H9 (cell line): ENCODE data around the gene ARHGEF6. TPM values are rescaled to one million over a fixed set of nuclear protein-coding genes. Genes with fewer than 3 reads are reported as not detected.

Source experiments
- DNase-seq: peaks from one replicate; pipeline ENCODE4 v3.0.0-alpha.2; 2017
- H2AFZ ChIP-seq: one replicate; pipeline ENCODE4 v1.6.1; 2013; ENCODE audit warnings: mild to moderate bottlenecking, low read length, control low read depth, moderate library complexity
- H2AK5ac ChIP-seq: 2 replicates; pipeline ENCODE4 v1.6.1; 2013; ENCODE audit warnings: low read length, control low read depth, mixed read lengths; ENCODE audit not compliant: insufficient read length
- H2BK120ac ChIP-seq: one replicate; pipeline ENCODE4 v1.6.1; 2013; ENCODE audit warnings: low read depth, mild to moderate bottlenecking, low read length, control low read depth, inconsistent platforms; ENCODE audit not compliant: poor library complexity, severe bottlenecking
- H2BK12ac ChIP-seq: 2 replicates; pipeline ENCODE4 v1.6.1; 2013; ENCODE audit warnings: low read length, control low read depth, mixed read lengths, low read depth; ENCODE audit not compliant: insufficient read length
- H2BK15ac ChIP-seq: 2 replicates; pipeline ENCODE4 v1.6.1; 2013; ENCODE audit warnings: low read depth, low read length, control low read depth
- H2BK20ac ChIP-seq: one replicate; pipeline ENCODE4 v1.6.1; 2013; ENCODE audit warnings: low read depth, mild to moderate bottlenecking, low read length, control low read depth, inconsistent platforms; ENCODE audit not compliant: poor library complexity, severe bottlenecking
- H2BK5ac ChIP-seq: 2 replicates; pipeline ENCODE4 v1.6.1; 2013; ENCODE audit warnings: low read length, control low read depth, mixed read lengths; ENCODE audit not compliant: insufficient read length
- H3K14ac ChIP-seq: 2 replicates; pipeline ENCODE4 v1.6.1; 2013; ENCODE audit warnings: low read length, control low read depth; ENCODE audit not compliant: insufficient read depth
- H3K18ac ChIP-seq: 2 replicates; pipeline ENCODE4 v1.6.1; 2013; ENCODE audit warnings: low read depth, mild to moderate bottlenecking, mixed read lengths, low read length, control low read depth; ENCODE audit not compliant: insufficient read length
- H3K23ac ChIP-seq: 2 replicates; pipeline ENCODE4 v1.6.1; 2013; ENCODE audit warnings: low read length, control low read depth, mixed read lengths, low read depth; ENCODE audit not compliant: insufficient read length
- H3K23me2 ChIP-seq: 2 replicates; pipeline ENCODE4 v1.6.1; 2013; ENCODE audit warnings: low read depth, mild to moderate bottlenecking, mixed read lengths, low read length, control low read depth; ENCODE audit not compliant: insufficient read length, poor library complexity, severe bottlenecking
- H3K27ac ChIP-seq: 2 replicates; pipeline ENCODE4 v1.5.1; 2013; ENCODE audit warnings: low read length, control low read depth, mixed read lengths, low read depth; ENCODE audit not compliant: insufficient read length
- H3K27me3 ChIP-seq: 2 replicates; pipeline ENCODE4 v1.6.1; 2013; ENCODE audit warnings: low read length, control low read depth, inconsistent platforms; ENCODE audit not compliant: insufficient read depth
- H3K4ac ChIP-seq: 2 replicates; pipeline ENCODE4 v1.6.1; 2013; ENCODE audit warnings: low read depth, mild to moderate bottlenecking, control low read depth, inconsistent platforms, low read length, moderate library complexity
- H3K4me1 ChIP-seq: 2 replicates; pipeline ENCODE4 v1.6.1; 2013; ENCODE audit warnings: low read length, control low read depth, inconsistent platforms; ENCODE audit not compliant: insufficient read depth
- H3K4me2 ChIP-seq: 2 replicates; pipeline ENCODE4 v1.6.1; 2013; ENCODE audit warnings: low read length, control low read depth, mixed read lengths; ENCODE audit not compliant: insufficient read length, insufficient read depth
- H3K56ac ChIP-seq: 2 replicates; pipeline ENCODE4 v1.6.1; 2013; ENCODE audit warnings: low read depth, mild to moderate bottlenecking, mixed read lengths, low read length, control low read depth; ENCODE audit not compliant: insufficient read length
- H3K79me1 ChIP-seq: 2 replicates; pipeline ENCODE4 v1.6.1; 2013; ENCODE audit warnings: low read depth, mild to moderate bottlenecking, moderate library complexity, low read length, control low read depth, inconsistent platforms; ENCODE audit not compliant: insufficient read depth, poor library complexity, severe bottlenecking
- H3K79me2 ChIP-seq: 2 replicates; pipeline ENCODE4 v1.6.1; 2013; ENCODE audit warnings: low read length, control low read depth, inconsistent platforms; ENCODE audit not compliant: insufficient read depth
- H3K9ac ChIP-seq: 2 replicates; pipeline ENCODE4 v1.6.1; 2013; ENCODE audit warnings: low read length, control low read depth, mixed read lengths; ENCODE audit not compliant: insufficient read length; ENCODE audit errors: extremely low read depth
- H3K9me3 ChIP-seq: one replicate; pipeline ENCODE4 v1.6.1; 2013; ENCODE audit warnings: low read depth, low read length, inconsistent platforms; ENCODE audit not compliant: control insufficient read depth
- H3T11ph ChIP-seq: one replicate; pipeline ENCODE4 v1.6.1; 2013; ENCODE audit warnings: mild to moderate bottlenecking, low read length, control low read depth, inconsistent platforms
- H4K20me1 ChIP-seq: one replicate; pipeline ENCODE4 v1.6.1; 2013; ENCODE audit not compliant: control insufficient read depth, insufficient read length, insufficient read depth
- H4K5ac ChIP-seq: 2 replicates; pipeline ENCODE4 v1.6.1; 2013; ENCODE audit warnings: low read depth, mild to moderate bottlenecking, mixed read lengths, low read length, control low read depth; ENCODE audit not compliant: insufficient read length
- H4K8ac ChIP-seq: replicated peaks from 2 replicates; pipeline ENCODE4 v1.6.1; 2013; ENCODE audit warnings: low read length, control low read depth, mixed read lengths, low read depth; ENCODE audit not compliant: insufficient read length
- H4K91ac ChIP-seq: 2 replicates; pipeline ENCODE4 v1.6.1; 2013; ENCODE audit warnings: low read depth, mild to moderate bottlenecking, moderate library complexity, mixed read lengths, low read length, control low read depth; ENCODE audit not compliant: insufficient read length
- H3K27ac Mint-ChIP-seq, 3 experiments: 2 replicates in 2 of 3; 3 replicates in 1 of 3; pipeline ENCODE4 v1.8.0; 2020 to 2021; ENCODE audit warnings: mixed read lengths in 3 of 3, mild to moderate bottlenecking in 1 of 3, moderate library complexity in 1 of 3
- H3K27me3 Mint-ChIP-seq: 2 replicates; pipeline ENCODE4 v1.8.0; 2021; ENCODE audit warnings: low read depth, mild to moderate bottlenecking, moderate library complexity, mixed read lengths
- H3K36me3 Mint-ChIP-seq, 3 experiments: 2 replicates in 2 of 3; 3 replicates in 1 of 3; pipeline ENCODE4 v1.8.0; 2020 to 2021; ENCODE audit warnings: low read depth in 3 of 3, mixed read lengths in 3 of 3; ENCODE audit not compliant: insufficient read depth in 1 of 3
- H3K4me1 Mint-ChIP-seq, 2 experiments: 2 replicates each; pipeline ENCODE4 v1.8.0; 2020; ENCODE audit warnings: mixed read lengths in 2 of 2
- H3K4me3 Mint-ChIP-seq, 2 experiments: 2 replicates in 1 of 2; 3 replicates in 1 of 2; pipeline ENCODE4 v1.8.0; 2020 to 2021; ENCODE audit warnings: mild to moderate bottlenecking in 2 of 2, mixed read lengths in 2 of 2, moderate library complexity in 1 of 2
- H3K9me3 Mint-ChIP-seq, 2 experiments: 2 replicates in 1 of 2; 3 replicates in 1 of 2; pipeline ENCODE4 v1.8.0; 2020; ENCODE audit warnings: mild to moderate bottlenecking in 2 of 2, mixed read lengths in 2 of 2, moderate library complexity in 1 of 2
- CTCF ChIP-seq: fragments of 200-600 bp; sonication (generic); conservative IDR thresholded peaks from 3 replicates; pipeline ENCODE4 v1.8.0; 2021; ENCODE audit warnings: antibody characterized with exemption, mild to moderate bottlenecking
- WGBS: extraction: QIAGEN DNeasy Blood & Tissue Kit; methylation state at CpG from one replicate; pipeline ENCODE4 v1.1.7; 2013; ENCODE audit warnings: missing lambda C conversion rate, low lambda C conversion rate, mixed read lengths; ENCODE audit not compliant: insufficient read length; ENCODE audit errors: extremely low coverage; 5-methylcytosine and 5-hydroxymethylcytosine counted together
- total RNA-seq: library from RNA; stranded (reverse); gene quantifications from 2 replicates; pipeline ENCODE4 v1.2.1, GENCODE V29; 2021

Gene ARHGEF6
- total RNA-seq, 1 experiment from 2014 or later: 3.6 TPM

- H3K18ac ChIP-seq: no peak overlapping the region
- no CpG with 5 or more reads among the region's 5 CpGs for WGBS
Observed at GRCh38 chrX:136764206-136764605, 16.5 kb downstream of the ARHGEF6 start.

More at GRCh38 chrX:136764206-136764605, 16.5 kb downstream of the ARHGEF6 start:
- peaks cover 34% of the 10 kb centered on the region for H3K9me3 ChIP-seq
- H3K36me3 Mint-ChIP-seq: peaks cover 0 to 2% (median 0%) of the 10 kb centered on the region in 3 experiments; a peak in 2 of 7 replicates
- no peak overlapping the region for H2BK20ac ChIP-seq
- H3K4me1 Mint-ChIP-seq: peaks cover 24 to 25% of the 10 kb centered on the region in 2 experiments
- H3K9ac ChIP-seq: no peak overlapping the region
- no peak overlapping the region for H3K14ac ChIP-seq
- no peaks in the 10 kb centered on the region for H3K4me1 ChIP-seq
- no peak overlapping the region for H3K56ac ChIP-seq
- H3K9me3 Mint-ChIP-seq: peaks cover 44 to 55% of the 10 kb centered on the region in 2 experiments
- no peaks in the 10 kb centered on the region for H4K20me1 ChIP-seq
- H3K79me1 ChIP-seq: no peaks in the 10 kb centered on the region
- H3K27me3 Mint-ChIP-seq: peaks cover 12% of the 10 kb centered on the region
- H3K23me2 ChIP-seq: no peaks in the 10 kb centered on the region
- H3K4me3 Mint-ChIP-seq: no peak overlapping the region
- H4K5ac ChIP-seq: no peak overlapping the region
- no peak overlapping the region for H3K23ac ChIP-seq
- no peaks in the 10 kb centered on the region for H3K79me2 ChIP-seq
- H2BK15ac ChIP-seq: no peak overlapping the region
- no peak overlapping the region for H4K8ac ChIP-seq
- no peak overlapping the region for H3K4me2 ChIP-seq
- DNase-seq: no peak
- no peak overlapping the region for H4K91ac ChIP-seq
- no peak overlapping the region for H3K27ac Mint-ChIP-seq
- no peak overlapping the region for H3K27ac ChIP-seq
- no peak overlapping the region for H2AFZ ChIP-seq
- no peak overlapping the region for H2BK5ac ChIP-seq
- H2AK5ac ChIP-seq: no peak overlapping the region
- no peaks in the 10 kb centered on the region for H3K27me3 ChIP-seq
- no peak overlapping the region for H3K4ac ChIP-seq
- H2BK12ac ChIP-seq: no peak overlapping the region
- H3T11ph ChIP-seq: no peak overlapping the region
- no peak for TF ChIP-seq CTCF
- no peak overlapping the region for H2BK120ac ChIP-seq
